Peyer's patch (tissue), 4 donors: ENCODE measurements around the gene MATN3.

Experiments used
- CTCF ChIP-seq, 6 experiments: fragments of 450-650 bp in 4 of 6; fragments of 200-600 bp in 2 of 6; sonication (generic) in 1 of 6; IDR thresholded peaks; one replicate each; pipeline ENCODE4 v1.5.1; 2017 to 2019; ENCODE audit warnings: antibody characterized with exemption in 6 of 6, mild to moderate bottlenecking in 3 of 6, moderate library complexity in 1 of 6
- POLR2A ChIP-seq, 2 donors: fragments of 450-650 bp; IDR thresholded peaks; one replicate each; pipeline ENCODE4 v1.5.1; 2017; ENCODE audit warnings: antibody characterized with exemption in 2 of 2, mild to moderate bottlenecking in 2 of 2, moderate library complexity in 2 of 2

DNA sequence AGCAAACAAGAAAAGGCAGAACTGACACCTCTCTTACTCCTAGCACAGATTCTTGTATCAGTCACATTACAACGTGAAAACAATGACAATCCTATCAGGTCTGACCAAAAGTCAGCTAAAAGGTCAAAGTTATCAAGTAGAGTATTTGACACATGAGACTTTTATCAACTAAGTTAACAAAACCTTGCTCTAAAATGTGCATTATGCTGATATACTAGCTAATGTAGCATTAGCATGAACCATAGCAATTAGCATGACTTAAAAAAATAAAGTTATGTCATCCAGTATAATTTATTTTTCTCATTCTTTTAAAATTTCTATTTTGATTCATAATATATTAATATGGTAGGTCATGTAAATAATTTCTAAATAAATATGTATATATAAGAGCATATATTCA, 69.3 kb downstream of the MATN3 start:
- TF ChIP-seq POLR2A (IDR thresholded peaks at IDR 0.05) (no peak), CTCF (IDR thresholded peaks at IDR 0.05) (no peak)
